ENCODE results near the gene SF3A1.

SF3A1 gene

DNA sequence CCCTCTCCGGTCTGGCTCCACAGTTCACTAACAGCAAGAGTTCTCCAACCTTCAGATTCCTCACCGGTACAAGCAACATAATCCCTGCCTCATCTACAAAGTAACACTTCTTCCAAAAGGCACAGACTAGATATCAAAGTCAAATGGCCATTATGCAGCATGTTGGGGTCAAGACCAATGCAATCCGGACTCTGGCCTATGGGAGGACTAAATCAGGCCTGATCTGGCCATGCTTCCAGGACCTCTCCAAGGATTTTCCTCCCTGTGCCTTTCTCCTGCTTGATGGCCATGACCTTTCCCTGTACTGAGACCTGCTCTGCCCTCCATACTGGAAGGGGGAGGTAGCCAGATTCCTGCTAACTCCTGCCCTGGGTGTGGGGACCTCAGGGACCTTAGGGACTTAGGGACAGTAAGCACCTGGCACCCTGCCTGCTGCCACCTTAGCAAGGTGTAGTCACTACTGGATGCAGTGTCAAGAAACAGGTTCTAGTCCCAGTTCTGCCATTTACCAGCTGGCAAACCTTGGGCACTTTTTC, 36.6 kb downstream of the SF3A1 start:
- no peak overlapping the region for H3K9ac ChIP-seq (ENCODE audit: insufficient read length, low read depth)
- no peaks in the 10 kb centered on the region for H3K27me3 ChIP-seq (ENCODE audit: insufficient read depth, insufficient read length)
- H3K9me3 ChIP-seq (ENCODE audit: insufficient read depth, low read length) = no peaks in the 10 kb centered on the region
- no peak for DNase-seq (ENCODE audit: low read depth, low spot score)
- H3K4me1 ChIP-seq (ENCODE audit: insufficient read depth, insufficient read length) = peaks cover 3% of the 10 kb centered on the region
- no peak overlapping the region for H3K4me3 ChIP-seq (ENCODE audit: insufficient read length, low read depth)
- peaks cover 18% of the 10 kb centered on the region for H3K36me3 ChIP-seq (ENCODE audit: insufficient read depth, insufficient read length, low read length)
- no peak for TF ChIP-seq ZNF274 (IDR thresholded peaks at IDR 0.05; ENCODE audit: low read depth, low read length)
- no peak for TF ChIP-seq SUZ12 (IDR thresholded peaks at IDR 0.05; ENCODE audit: extremely low read depth, insufficient read depth, insufficient read length)
- TF ChIP-seq YY1 (IDR thresholded peaks at IDR 0.05; ENCODE audit: insufficient read depth, insufficient read length) = no peak

DNA sequence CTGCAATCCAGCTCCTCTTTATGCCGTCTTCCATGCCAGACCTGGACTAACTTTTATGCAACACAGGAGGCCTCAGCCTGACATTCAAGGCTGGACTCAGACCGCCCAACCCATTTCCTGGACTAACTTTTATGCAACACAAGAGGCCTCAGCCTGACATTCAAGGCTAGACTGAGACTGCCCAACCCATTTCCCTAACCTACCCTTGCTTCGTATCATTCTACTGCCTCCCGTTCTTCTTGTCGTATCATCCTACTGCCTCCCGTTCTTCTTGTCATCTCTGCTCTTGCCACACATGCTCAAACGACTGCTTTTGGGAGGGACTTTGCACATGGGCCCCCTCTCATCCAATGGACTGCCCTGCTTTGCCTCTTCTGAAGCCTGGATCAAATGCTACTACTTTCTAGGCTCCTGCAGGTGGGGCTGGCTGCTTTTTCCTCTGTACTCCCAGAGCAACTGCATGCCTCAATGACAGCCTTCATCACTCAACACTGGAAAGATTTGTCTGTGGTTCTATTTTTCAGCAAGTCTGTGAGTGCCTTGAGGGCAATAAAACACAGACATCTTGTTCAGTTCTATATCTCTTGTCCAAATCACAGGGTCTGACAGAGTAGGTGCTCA, 37.8 kb downstream of the SF3A1 start:
- TF ChIP-seq YY1 (IDR thresholded peaks at IDR 0.05; ENCODE audit: insufficient read depth, insufficient read length) = no peak
- Histone ChIP-seq H3K36me3 (ENCODE audit: insufficient read depth, insufficient read length, low read length) (peaks cover 18% of the 10 kb centered on the region), H3K27me3 (ENCODE audit: insufficient read depth, insufficient read length) (no peaks in the 10 kb centered on the region), H3K9ac (ENCODE audit: insufficient read length, low read depth) (no peak overlapping the region), H3K4me1 (ENCODE audit: insufficient read depth, insufficient read length) (peaks cover 5% of the 10 kb centered on the region), H3K9me3 (ENCODE audit: insufficient read depth, low read length) (no peaks in the 10 kb centered on the region), H3K4me3 (ENCODE audit: insufficient read length, low read depth) (no peak overlapping the region)
- no peak for DNase-seq (ENCODE audit: low read depth, low spot score)

DNA sequence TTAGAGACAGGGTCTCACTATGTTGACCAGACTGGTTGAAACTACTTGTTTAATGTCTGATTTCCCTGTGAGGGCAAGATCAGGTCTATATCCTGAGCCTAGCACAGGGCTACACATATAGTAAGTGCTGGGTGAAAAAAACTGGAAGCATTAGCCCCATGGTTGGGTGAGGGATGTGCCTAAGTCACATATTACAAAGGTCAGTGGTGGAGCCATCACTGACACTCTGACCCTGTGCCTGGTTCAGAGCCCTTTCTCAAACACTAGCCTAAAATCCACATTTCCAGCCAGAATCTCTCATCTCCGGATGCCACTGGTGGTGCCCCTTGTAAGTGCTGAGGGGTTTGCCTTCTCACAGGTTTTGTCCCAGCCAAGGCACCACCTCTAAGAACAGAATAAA, 38.9 kb downstream of the SF3A1 start:
- Histone ChIP-seq H3K4me3 (ENCODE audit: insufficient read length, low read depth) (no peak overlapping the region), H3K27me3 (ENCODE audit: insufficient read depth, insufficient read length) (no peaks in the 10 kb centered on the region), H3K9ac (ENCODE audit: insufficient read length, low read depth) (no peak overlapping the region), H3K4me1 (ENCODE audit: insufficient read depth, insufficient read length) (peaks cover 5% of the 10 kb centered on the region), H3K9me3 (ENCODE audit: insufficient read depth, low read length) (no peaks in the 10 kb centered on the region), H3K36me3 (ENCODE audit: insufficient read depth, insufficient read length, low read length) (peaks cover 15% of the 10 kb centered on the region)
- TF ChIP-seq ZNF274 (IDR thresholded peaks at IDR 0.05; ENCODE audit: low read depth, low read length) (no peak), SUZ12 (IDR thresholded peaks at IDR 0.05; ENCODE audit: extremely low read depth, insufficient read depth, insufficient read length) (no peak), YY1 (IDR thresholded peaks at IDR 0.05; ENCODE audit: insufficient read depth, insufficient read length) (no peak)
- no peak for DNase-seq (ENCODE audit: low read depth, low spot score)

DNA sequence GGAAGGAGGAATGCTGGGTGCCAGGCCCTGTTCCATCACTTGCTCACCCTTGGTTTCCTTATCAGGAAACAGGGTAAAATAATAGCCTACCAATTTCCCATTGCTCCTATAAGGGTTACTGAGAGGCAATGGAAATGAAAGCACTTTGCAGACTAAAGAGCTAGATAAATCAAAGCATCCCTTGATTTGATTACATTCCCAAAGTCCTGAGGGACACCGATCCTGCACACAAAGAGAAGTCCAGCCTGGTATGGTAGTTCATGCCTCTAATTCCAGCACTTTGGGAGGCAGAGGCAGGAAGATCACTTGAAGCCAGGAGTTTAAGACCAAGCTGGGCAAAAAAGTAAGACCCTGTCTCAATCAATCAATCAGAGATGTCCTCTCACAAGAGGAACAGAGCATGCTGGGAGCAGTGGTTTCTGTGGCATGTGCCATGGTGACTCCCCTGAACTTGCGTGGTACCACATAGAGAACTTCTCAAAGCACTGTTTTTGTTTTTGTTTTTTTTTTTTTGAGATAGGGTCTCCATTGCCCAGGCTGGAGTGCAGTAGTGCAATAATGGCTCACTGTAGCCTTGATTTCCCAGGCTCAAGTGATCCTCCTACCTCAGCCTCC, 40.6 kb downstream of the SF3A1 start:
- no peak overlapping the region for H3K4me3 ChIP-seq (ENCODE audit: insufficient read length, low read depth)
- no peak overlapping the region for H3K9ac ChIP-seq (ENCODE audit: insufficient read length, low read depth)
- DNase-seq (ENCODE audit: low read depth, low spot score) = no peak
- no peaks in the 10 kb centered on the region for H3K9me3 ChIP-seq (ENCODE audit: insufficient read depth, low read length)
- no peaks in the 10 kb centered on the region for H3K27me3 ChIP-seq (ENCODE audit: insufficient read depth, insufficient read length)
- TF ChIP-seq ZNF274 (IDR thresholded peaks at IDR 0.05; ENCODE audit: low read depth, low read length) (no peak), YY1 (IDR thresholded peaks at IDR 0.05; ENCODE audit: insufficient read depth, insufficient read length) (no peak), SUZ12 (IDR thresholded peaks at IDR 0.05; ENCODE audit: extremely low read depth, insufficient read depth, insufficient read length) (no peak)
- H3K4me1 ChIP-seq (ENCODE audit: insufficient read depth, insufficient read length) = peaks cover 5% of the 10 kb centered on the region
- peaks cover 8% of the 10 kb centered on the region for H3K36me3 ChIP-seq (ENCODE audit: insufficient read depth, insufficient read length, low read length)

DNA sequence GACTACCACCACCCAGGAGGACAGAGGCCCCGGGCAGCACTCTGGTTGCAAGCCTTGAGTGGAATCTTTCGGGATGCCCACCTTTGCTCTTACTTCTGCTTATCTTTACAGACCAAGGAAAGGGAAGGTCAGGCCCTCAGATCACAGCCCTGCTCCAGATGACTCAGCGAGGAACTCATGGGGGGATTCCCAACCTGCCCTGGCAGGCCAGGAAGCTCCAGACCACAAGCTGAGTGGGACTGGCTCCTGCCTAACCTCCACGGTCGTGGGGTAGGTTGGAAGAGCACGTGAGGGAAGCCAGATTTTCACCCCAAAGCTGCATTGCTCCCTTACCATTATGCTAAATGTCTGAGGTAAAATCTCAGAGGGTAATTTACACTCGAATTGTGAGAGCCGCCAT, 41.8 kb downstream of the SF3A1 start:
- Histone ChIP-seq H3K36me3 (ENCODE audit: insufficient read depth, insufficient read length, low read length) (peaks cover 3% of the 10 kb centered on the region), H3K9me3 (ENCODE audit: insufficient read depth, low read length) (no peaks in the 10 kb centered on the region), H3K9ac (ENCODE audit: insufficient read length, low read depth) (no peak overlapping the region), H3K4me1 (ENCODE audit: insufficient read depth, insufficient read length) (peaks cover 12% of the 10 kb centered on the region), H3K4me3 (ENCODE audit: insufficient read length, low read depth) (no peak overlapping the region), H3K27me3 (ENCODE audit: insufficient read depth, insufficient read length) (no peaks in the 10 kb centered on the region)
- TF ChIP-seq YY1 (IDR thresholded peaks at IDR 0.05; ENCODE audit: insufficient read depth, insufficient read length) (no peak), SUZ12 (IDR thresholded peaks at IDR 0.05; ENCODE audit: extremely low read depth, insufficient read depth, insufficient read length) (no peak), ZNF274 (IDR thresholded peaks at IDR 0.05; ENCODE audit: low read depth, low read length) (no peak)
- no peak for DNase-seq (ENCODE audit: low read depth, low spot score)

DNA sequence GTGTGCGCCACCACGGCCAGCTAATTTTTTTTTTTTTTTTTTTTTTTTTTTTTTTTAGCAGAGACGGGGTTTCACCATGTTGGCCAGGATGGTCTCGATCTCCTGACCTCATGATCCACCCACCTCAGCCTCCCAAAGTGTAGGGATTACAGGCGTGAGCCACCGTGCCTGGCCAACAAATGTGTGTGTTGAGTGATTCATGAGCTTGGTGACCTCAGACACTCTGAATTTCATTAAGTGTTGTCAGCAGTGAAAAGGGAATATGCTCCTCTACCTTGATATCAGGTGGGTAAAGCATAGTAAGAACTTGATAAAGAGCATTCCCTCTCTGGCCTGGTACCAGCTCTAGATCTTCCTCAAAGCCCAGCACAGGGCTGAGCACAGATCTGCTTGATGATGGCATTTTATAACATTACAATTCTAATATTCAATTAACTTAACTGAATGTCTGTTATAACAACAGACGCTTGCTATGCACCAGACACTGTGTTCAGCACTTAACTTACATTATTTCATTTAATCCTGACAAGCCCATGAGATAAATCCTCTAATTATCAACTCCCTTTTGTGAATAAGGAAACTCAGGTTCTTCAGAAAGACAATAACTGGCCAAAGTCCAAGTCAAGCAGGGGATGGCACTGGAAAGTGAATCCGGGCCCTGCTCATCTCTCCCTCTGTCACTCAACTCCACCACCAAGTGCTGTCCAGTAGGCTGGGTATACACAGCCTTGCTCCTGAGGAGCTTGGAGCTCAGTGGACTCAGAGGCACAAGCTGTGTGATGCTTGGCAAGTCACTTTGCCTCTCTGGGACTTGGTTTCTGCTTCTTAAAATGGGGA, 42.9 kb downstream of the SF3A1 start:
- no peaks in the 10 kb centered on the region for H3K9me3 ChIP-seq (ENCODE audit: insufficient read depth, low read length)
- H3K9ac ChIP-seq (ENCODE audit: insufficient read length, low read depth) = no peak overlapping the region
- H3K4me1 ChIP-seq (ENCODE audit: insufficient read depth, insufficient read length) = peaks cover 12% of the 10 kb centered on the region
- TF ChIP-seq YY1 (IDR thresholded peaks at IDR 0.05; ENCODE audit: insufficient read depth, insufficient read length) (no peak), SUZ12 (IDR thresholded peaks at IDR 0.05; ENCODE audit: extremely low read depth, insufficient read depth, insufficient read length) (no peak), ZNF274 (IDR thresholded peaks at IDR 0.05; ENCODE audit: low read depth, low read length) (no peak)
- H3K27me3 ChIP-seq (ENCODE audit: insufficient read depth, insufficient read length) = no peaks in the 10 kb centered on the region
- no peak overlapping the region for H3K4me3 ChIP-seq (ENCODE audit: insufficient read length, low read depth)
- H3K36me3 ChIP-seq (ENCODE audit: insufficient read depth, insufficient read length, low read length) = peaks cover 3% of the 10 kb centered on the region
- no peak for DNase-seq (ENCODE audit: low read depth, low spot score)

DNA sequence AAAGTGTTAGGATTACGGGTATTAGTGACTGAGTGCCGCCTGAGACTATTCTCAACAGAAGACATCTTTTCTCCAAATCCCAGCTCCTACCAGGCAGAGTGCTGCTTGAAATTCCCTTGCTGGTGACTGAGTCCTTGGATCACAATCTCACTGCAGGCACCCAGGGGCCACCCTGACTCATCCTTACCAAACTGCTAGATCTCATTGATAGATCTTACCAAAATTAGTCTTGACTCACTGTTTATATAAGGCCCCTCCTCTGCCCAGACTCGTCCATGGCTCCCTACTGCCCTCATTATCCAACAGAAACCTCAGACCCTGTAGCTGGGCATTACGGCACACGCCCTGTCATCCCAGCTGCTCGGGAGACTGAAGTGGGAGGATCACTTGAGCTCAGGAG, 44.6 kb downstream of the SF3A1 start:
- Histone ChIP-seq H3K27me3 (ENCODE audit: insufficient read depth, insufficient read length) (no peaks in the 10 kb centered on the region), H3K36me3 (ENCODE audit: insufficient read depth, insufficient read length, low read length) (peaks cover 3% of the 10 kb centered on the region), H3K9me3 (ENCODE audit: insufficient read depth, low read length) (no peaks in the 10 kb centered on the region), H3K4me1 (ENCODE audit: insufficient read depth, insufficient read length) (peaks cover 9% of the 10 kb centered on the region), H3K4me3 (ENCODE audit: insufficient read length, low read depth) (no peak overlapping the region), H3K9ac (ENCODE audit: insufficient read length, low read depth) (no peak overlapping the region)
- TF ChIP-seq YY1 (IDR thresholded peaks at IDR 0.05; ENCODE audit: insufficient read depth, insufficient read length) = no peak
- TF ChIP-seq ZNF274 (IDR thresholded peaks at IDR 0.05; ENCODE audit: low read depth, low read length) = no peak
- no peak for TF ChIP-seq SUZ12 (IDR thresholded peaks at IDR 0.05; ENCODE audit: extremely low read depth, insufficient read depth, insufficient read length)
- no peak for DNase-seq (ENCODE audit: low read depth, low spot score)

Measured in NT2/D1 (cell line).